ENCODE measurements around the gene SH3D21. TPM values are rescaled to one million over a fixed set of nuclear protein-coding genes. Genes with fewer than 3 reads are reported as not detected.

The SH3D21 gene
- total and polyA plus RNA-seq, 2 donors (not counting 1 experiment from before 2014, with no cell fraction given): 0.49 to 1.8 TPM

- no peak overlapping the region for H2AFZ ChIP-seq (ENCODE audit: insufficient read depth, low read depth, low read length, poor library complexity, severe bottlenecking)
- Mint-ChIP-seq H3K9me3 (ENCODE audit: insufficient read depth) (no peaks in the 10 kb centered on the region), H3K4me3 (no peak overlapping the region), H3K27ac (no peak overlapping the region), H3K27me3 (peaks cover 52% of the 10 kb centered on the region), H3K4me1 (peaks cover 13% of the 10 kb centered on the region)
- H4K20me1 ChIP-seq (ENCODE audit: control insufficient read depth, insufficient read depth, low read length, poor library complexity, severe bottlenecking): no peaks in the 10 kb centered on the region
- no peak for DNase-seq
- intact Hi-C loops (cut with micrococcal nuclease): no loop called here
- no peak overlapping the region for H3K9ac ChIP-seq (ENCODE audit: low read length)
- WGBS (ENCODE audit: insufficient coverage): 80% methylated on average over 6 of the region's 6 CpGs
- H3K27ac ChIP-seq (ENCODE audit: low read length in 2 of 2): no peak overlapping the region
- ATAC-seq (ENCODE audit: low read depth): no peak
- TF ChIP-seq CTCF (IDR thresholded peaks at IDR 0.05) (no peak), EZH2 (IDR thresholded peaks at IDR 0.05; ENCODE audit: borderline replicate concordance, insufficient read depth, low read depth, low read length, poor library complexity, severe bottlenecking) (no peak)
- H3K36me3 ChIP-seq (replicated peaks in 1 of 2; ENCODE audit: control extremely low read depth in 1 of 2, control insufficient read depth in 1 of 2, extremely low read depth in 1 of 2, insufficient read depth in 2 of 2, low read length in 1 of 2): no peaks in the 10 kb centered on the region
- ChIA-PET POLR2A (no interaction called here), CTCF (no interaction called here)
- no peaks in the 10 kb centered on the region for H3K79me2 ChIP-seq (ENCODE audit: control insufficient read depth, insufficient read depth, low read length)
- H3K4me1 ChIP-seq (ENCODE audit: control insufficient read depth in 2 of 2, insufficient read depth in 2 of 2, low read length in 2 of 2): peaks cover 10 to 11% of the 10 kb centered on the region in 2 donors
- H3K27me3 ChIP-seq (replicated peaks in 1 of 4; ENCODE audit: control extremely low read depth in 1 of 4, control insufficient read depth in 3 of 4, insufficient read depth in 4 of 4, low read length in 3 of 4): peaks cover 0 to 27% (median 10%) of the 10 kb centered on the region in 4 experiments
- H3K4me3 ChIP-seq (ENCODE audit: control extremely low read depth in 1 of 5, extremely low read depth in 1 of 5, insufficient read depth in 1 of 5, low read depth in 2 of 5, low read length in 4 of 5): no peak overlapping the region
- no peaks in the 10 kb centered on the region for H3K9me3 ChIP-seq (ENCODE audit: control extremely low read depth in 1 of 3, control insufficient read depth in 2 of 3, insufficient read depth in 1 of 3, low read length in 2 of 3)
- no peak overlapping the region for H3K4me2 ChIP-seq (replicated peaks; ENCODE audit: low read depth, low read length, poor library complexity, severe bottlenecking)
Observed at GRCh38 chr1:36328713-36329112, 22.5 kb downstream of the SH3D21 start.

GRCh38 chr1:36329817-36330216 is 23.6 kb downstream of the SH3D21 start:
- intact Hi-C loops (cut with micrococcal nuclease): no loop called here
- ATAC-seq (ENCODE audit: low read depth) (no peak), DNase-seq (no peak)
- H3K9me3 Mint-ChIP-seq (ENCODE audit: insufficient read depth): no peaks in the 10 kb centered on the region
- WGBS (ENCODE audit: insufficient coverage): 87% methylated on average over 9 of the region's 9 CpGs
- Histone ChIP-seq H3K27ac (ENCODE audit: low read length in 2 of 2) (no peak overlapping the region), H3K79me2 (ENCODE audit: control insufficient read depth, insufficient read depth, low read length) (no peaks in the 10 kb centered on the region), H3K4me3 (ENCODE audit: control extremely low read depth in 1 of 5, extremely low read depth in 1 of 5, insufficient read depth in 1 of 5, low read depth in 2 of 5, low read length in 4 of 5) (no peak overlapping the region), H3K36me3 (replicated peaks in 1 of 2; ENCODE audit: control extremely low read depth in 1 of 2, control insufficient read depth in 1 of 2, extremely low read depth in 1 of 2, insufficient read depth in 2 of 2, low read length in 1 of 2) (no peaks in the 10 kb centered on the region), H3K9ac (ENCODE audit: low read length) (no peak overlapping the region), H4K20me1 (ENCODE audit: control insufficient read depth, insufficient read depth, low read length, poor library complexity, severe bottlenecking) (no peaks in the 10 kb centered on the region), H3K27me3 (replicated peaks in 1 of 4; ENCODE audit: control extremely low read depth in 1 of 4, control insufficient read depth in 3 of 4, insufficient read depth in 4 of 4, low read length in 3 of 4) (peaks cover 0 to 18% (median 5%) of the 10 kb centered on the region in 4 experiments), H2AFZ (ENCODE audit: insufficient read depth, low read depth, low read length, poor library complexity, severe bottlenecking) (no peak overlapping the region), H3K9me3 (ENCODE audit: control extremely low read depth in 1 of 3, control insufficient read depth in 2 of 3, insufficient read depth in 1 of 3, low read length in 2 of 3) (no peaks in the 10 kb centered on the region), H3K4me2 (replicated peaks; ENCODE audit: low read depth, low read length, poor library complexity, severe bottlenecking) (no peak overlapping the region), H3K4me1 (ENCODE audit: control insufficient read depth in 2 of 2, insufficient read depth in 2 of 2, low read length in 2 of 2) (no peaks in the 10 kb centered on the region)
- ChIA-PET POLR2A (no interaction called here), CTCF (no interaction called here)
- TF ChIP-seq CTCF (IDR thresholded peaks at IDR 0.05): no peak
- no peak for TF ChIP-seq EZH2 (IDR thresholded peaks at IDR 0.05; ENCODE audit: borderline replicate concordance, insufficient read depth, low read depth, low read length, poor library complexity, severe bottlenecking)
- H3K27me3 Mint-ChIP-seq: peaks cover 48% of the 10 kb centered on the region
- H3K4me1 Mint-ChIP-seq: peaks cover 2% of the 10 kb centered on the region
- no peak overlapping the region for H3K27ac Mint-ChIP-seq
- no peak overlapping the region for H3K4me3 Mint-ChIP-seq

All from B cell (primary cell).